Loucy (cell line): ENCODE measurements around the gene PLSCR1.

Experiments used
- CTCF ChIP-seq: fragments of 200-600 bp; sonication (generic); conservative IDR thresholded peaks from 2 replicates; pipeline ENCODE4 v1.5.1; 2014; ENCODE audit warnings: mild to moderate bottlenecking, antibody characterized with exemption, low read length
- EZH2phosphoT487 ChIP-seq: fragments of 200-600 bp; IDR thresholded peaks from 2 replicates; pipeline ENCODE4 v1.6.1; 2018; ENCODE audit warnings: antibody characterized with exemption, mild to moderate bottlenecking, moderate library complexity, borderline replicate concordance

- TF ChIP-seq CTCF, result no peak
- no peak for TF ChIP-seq EZH2phosphoT487
Observed at GRCh38 chr3:146496251-146496650, 48.2 kb downstream of the PLSCR1 start.
